ENCODE measurements around the gene DDX1. TPM values are rescaled to one million over a fixed set of nuclear protein-coding genes. Genes with fewer than 3 reads are reported as not detected.

Gene DDX1
- total RNA-seq, 1 donor from 2014 or later: 75.4 TPM

GRCh38 chr2:15561574-15562344, 29.9 kb upstream of the DDX1 start:
- ATAC-seq (peak; percentile 79), DNase-seq (ENCODE audit: low spot score) (no peak)
- intact Hi-C loops (cut with DNase I): no loop called here

GRCh38 chr2:15562354-15563031, 29.2 kb upstream of the DDX1 start:
- DNase-seq (ENCODE audit: low spot score) (no peak), ATAC-seq (no peak)
- intact Hi-C loops (cut with DNase I): no loop called here

GRCh38 chr2:15563227-15564100, 28.2 kb upstream of the DDX1 start:
- intact Hi-C loops (cut with DNase I): no loop called here
- no peak for DNase-seq (ENCODE audit: low spot score)
- no peak for ATAC-seq

GRCh38 chr2:15565392-15565791, 26.3 kb upstream of the DDX1 start:
- intact Hi-C loops (cut with DNase I): no loop called here
- ATAC-seq (no peak), DNase-seq (ENCODE audit: low spot score) (no peak)

- DNase-seq (ENCODE audit: low spot score): no peak
- ATAC-seq: no peak
- intact Hi-C loops (cut with DNase I): no loop called here
Measured at GRCh38 chr2:15565994-15566671, 25.5 kb upstream of the DDX1 start.

- DNase-seq (ENCODE audit: low spot score) (no peak), ATAC-seq (no peak)
- intact Hi-C loops (cut with DNase I): no loop called here
Measured at GRCh38 chr2:15566912-15567311, 24.8 kb upstream of the DDX1 start.

- ATAC-seq (no peak), DNase-seq (ENCODE audit: low spot score) (no peak)
- intact Hi-C loops (cut with DNase I): no loop called here
Measured at GRCh38 chr2:15568874-15569273, 22.8 kb upstream of the DDX1 start.

- ATAC-seq (no peak), DNase-seq (ENCODE audit: low spot score) (no peak)
- intact Hi-C loops (cut with DNase I): no loop called here
Measured at GRCh38 chr2:15570104-15570503, 21.6 kb upstream of the DDX1 start.

- intact Hi-C loops (cut with DNase I): no loop called here
- ATAC-seq (no peak), DNase-seq (ENCODE audit: low spot score) (no peak)
Measured at GRCh38 chr2:15571729-15572128, 19.9 kb upstream of the DDX1 start.

- peak; percentile 94 for DNase-seq (ENCODE audit: low spot score)
- intact Hi-C loops (cut with DNase I): no loop called here
- ATAC-seq: peak; percentile 89
Measured at GRCh38 chr2:15577071-15577735, 14.5 kb upstream of the DDX1 start.

- ATAC-seq (no peak), DNase-seq (ENCODE audit: low spot score) (no peak)
- intact Hi-C loops (cut with DNase I): no loop called here
Measured at GRCh38 chr2:15579641-15580040, 12.0 kb upstream of the DDX1 start.

- intact Hi-C loops (cut with DNase I): no loop called here
- DNase-seq (ENCODE audit: low spot score) (no peak), ATAC-seq (no peak)
Measured at GRCh38 chr2:15580451-15580850, 11.2 kb upstream of the DDX1 start.

GRCh38 chr2:15582710-15583357, 8.8 kb upstream of the DDX1 start:
- intact Hi-C loops (cut with DNase I): no loop called here
- ATAC-seq: no peak
- no peak for DNase-seq (ENCODE audit: low spot score)

- DNase-seq (ENCODE audit: low spot score) (no peak), ATAC-seq (no peak)
- intact Hi-C loops (cut with DNase I): no loop called here
Measured at GRCh38 chr2:15583826-15584225, 7.8 kb upstream of the DDX1 start.

- DNase-seq (ENCODE audit: low spot score) (no peak), ATAC-seq (no peak)
- intact Hi-C loops (cut with DNase I): no loop called here
Measured at GRCh38 chr2:15584316-15584715, 7.4 kb upstream of the DDX1 start.

- ATAC-seq (no peak), DNase-seq (ENCODE audit: low spot score) (no peak)
- intact Hi-C loops (cut with DNase I): no loop called here
Measured at GRCh38 chr2:15584767-15585469, 6.8 kb upstream of the DDX1 start.

- DNase-seq (ENCODE audit: low spot score) (no peak), ATAC-seq (no peak)
- intact Hi-C loops (cut with DNase I): no loop called here
Measured at GRCh38 chr2:15588329-15588919, 3.2 kb upstream of the DDX1 start.

- no peak for ATAC-seq
- DNase-seq (ENCODE audit: low spot score): no peak
- intact Hi-C loops (cut with DNase I): no loop called here
Measured at GRCh38 chr2:15591373-15591691, 336 bp upstream of the DDX1 start.

All from sciatic nerve (tissue), 2 donors.